Measurements from ENCODE around the gene IFT74.

- TF ChIP-seq CTCF (IDR thresholded peaks at IDR 0.05; ENCODE audit: poor library complexity) (no peak), EZH2phosphoT487 (IDR thresholded peaks at IDR 0.05; ENCODE audit: low read depth, severe bottlenecking, unreplicated experiment) (no peak)
Observed at GRCh38 chr9:27019589-27019988, 63.4 kb downstream of the IFT74 start.
